ENCODE results near the gene TRMT1.
"Not testable (repeated sequence)": the region's sequence is repeated elsewhere in the genome, so short reads cannot be mapped to it uniquely, and the experiment has no call there.

Gene TRMT1

GRCh38 chr19:13151605-13152355, 35.2 kb upstream of the TRMT1 start:
- H3K4ac ChIP-seq (ENCODE audit: low read depth, low read length) = peak overlapping the region; percentile 90
- H3K56ac ChIP-seq (ENCODE audit: low read length) = peak overlapping the region; percentile 99
- WGBS (ENCODE audit: extremely low coverage, insufficient coverage, low lambda C conversion rate) = no CpG with 5 or more reads among the region's 71 CpGs
- H3K27ac ChIP-seq (ENCODE audit: low read depth, low read length) = peak overlapping the region; percentile 98
- H3K4me1 ChIP-seq (ENCODE audit: control insufficient read depth, low read depth, low read length) = no peaks in the 10 kb centered on the region
- peak overlapping the region; percentile 96 for H3K18ac ChIP-seq (ENCODE audit: low read length)
- no peak overlapping the region for H2BK15ac ChIP-seq (replicated peaks; ENCODE audit: low read depth)
- H3K79me1 ChIP-seq (ENCODE audit: low read length) = peaks cover 2% of the 10 kb centered on the region
- peak overlapping the region; percentile 89 for H3K4me2 ChIP-seq (ENCODE audit: low read length)
- H3K4me3 ChIP-seq (ENCODE audit: low read length) = peak overlapping the region; percentile 91
- H3K79me2 ChIP-seq (ENCODE audit: control insufficient read depth, insufficient read depth, low read length) = peaks cover 27% of the 10 kb centered on the region
- peak; percentile 98 for DNase-seq
- H4K8ac ChIP-seq (ENCODE audit: low read depth, low read length) = no peak overlapping the region
- peak overlapping the region; percentile 97 for H3K9ac ChIP-seq (ENCODE audit: low read length)
- no peaks in the 10 kb centered on the region for H3K27me3 ChIP-seq (ENCODE audit: insufficient read depth, low read length, poor library complexity)
- H3K23ac ChIP-seq (ENCODE audit: low read length) = no peak overlapping the region
- H2BK120ac ChIP-seq (ENCODE audit: low read depth, low read length) = peak overlapping the region; percentile 78
- H4K5ac ChIP-seq (ENCODE audit: low read length) = no peak overlapping the region
- H2BK5ac ChIP-seq (ENCODE audit: low read length) = peak overlapping the region; percentile 78
- H3K36me3 ChIP-seq (ENCODE audit: control insufficient read depth, insufficient read depth, low read length) = no peaks in the 10 kb centered on the region
- H2AK5ac ChIP-seq (ENCODE audit: low read length) = no peak overlapping the region

- Histone ChIP-seq H2BK120ac (ENCODE audit: low read depth, low read length) (peak overlapping the region; percentile 88), H3K4me3 (ENCODE audit: low read length) (peak overlapping the region; percentile 91), H3K9ac (ENCODE audit: low read length) (peak overlapping the region; percentile 97), H2AK5ac (ENCODE audit: low read length) (peak overlapping the region; percentile 37), H3K23ac (ENCODE audit: low read length) (peak overlapping the region; percentile 72), H4K8ac (ENCODE audit: low read depth, low read length) (no peak overlapping the region), H3K79me2 (ENCODE audit: control insufficient read depth, insufficient read depth, low read length) (peaks cover 27% of the 10 kb centered on the region), H3K27ac (ENCODE audit: low read depth, low read length) (peak overlapping the region; percentile 85), H3K56ac (ENCODE audit: low read length) (peak overlapping the region; percentile 93), H4K5ac (ENCODE audit: low read length) (peak overlapping the region; percentile 41), H3K36me3 (ENCODE audit: control insufficient read depth, insufficient read depth, low read length) (no peaks in the 10 kb centered on the region), H3K4me1 (ENCODE audit: control insufficient read depth, low read depth, low read length) (no peaks in the 10 kb centered on the region), H3K4me2 (ENCODE audit: low read length) (peak overlapping the region; percentile 43), H3K27me3 (ENCODE audit: insufficient read depth, low read length, poor library complexity) (no peaks in the 10 kb centered on the region), H3K18ac (ENCODE audit: low read length) (peak overlapping the region; percentile 77), H2BK5ac (ENCODE audit: low read length) (peak overlapping the region; percentile 78), H2BK15ac (replicated peaks; ENCODE audit: low read depth) (peak overlapping the region; percentile 14), H3K4ac (ENCODE audit: low read depth, low read length) (peak overlapping the region; percentile 89), H3K79me1 (ENCODE audit: low read length) (peaks cover 2% of the 10 kb centered on the region)
- DNase-seq = no peak
- no CpG with 5 or more reads among the region's 34 CpGs for WGBS (ENCODE audit: extremely low coverage, insufficient coverage, low lambda C conversion rate)
Measured at GRCh38 chr19:13150931-13151604, 34.5 kb upstream of the TRMT1 start.

- Histone ChIP-seq H2BK120ac (ENCODE audit: low read depth, low read length) (peak within 1 kb of the TSS; percentile 88), H4K5ac (ENCODE audit: low read length) (peak within 1 kb of the TSS; percentile 41), H3K23ac (ENCODE audit: low read length) (peak within 1 kb of the TSS; percentile 89), H3K18ac (ENCODE audit: low read length) (peak within 1 kb of the TSS; percentile 77), H3K4ac (ENCODE audit: low read depth, low read length) (peak within 1 kb of the TSS; percentile 89), H4K8ac (ENCODE audit: low read depth, low read length) (peak within 1 kb of the TSS; percentile 16), H3K27me3 (ENCODE audit: insufficient read depth, low read length, poor library complexity) (no peaks in the 10 kb centered on the region), H3K56ac (ENCODE audit: low read length) (peak within 1 kb of the TSS; percentile 96), H3K9ac (ENCODE audit: low read length) (peak within 1 kb of the TSS; percentile 97), H3K79me1 (ENCODE audit: low read length) (peaks cover 2% of the 10 kb centered on the region), H3K4me2 (ENCODE audit: low read length) (peak within 1 kb of the TSS; percentile 96), H3K4me3 (ENCODE audit: low read length) (peak within 1 kb of the TSS; percentile 91), H3K36me3 (ENCODE audit: control insufficient read depth, insufficient read depth, low read length) (no peaks in the 10 kb centered on the region), H3K4me1 (ENCODE audit: control insufficient read depth, low read depth, low read length) (no peaks in the 10 kb centered on the region), H2BK15ac (replicated peaks; ENCODE audit: low read depth) (peak within 1 kb of the TSS; percentile 14), H2BK5ac (ENCODE audit: low read length) (peak within 1 kb of the TSS; percentile 69), H2AK5ac (ENCODE audit: low read length) (peak within 1 kb of the TSS; percentile 72), H3K79me2 (ENCODE audit: control insufficient read depth, insufficient read depth, low read length) (peaks cover 27% of the 10 kb centered on the region), H3K27ac (ENCODE audit: low read depth, low read length) (peak within 1 kb of the TSS; percentile 85)
- no CpG with 5 or more reads among the region's 51 CpGs for WGBS (ENCODE audit: extremely low coverage, insufficient coverage, low lambda C conversion rate)
- DNase-seq = peak; percentile 96
Measured at GRCh38 chr19:13150187-13150930, 33.8 kb upstream of the TRMT1 start, which contains the start of the genes IER2 and STX10. Gene IER2, plus strand, starts transcription at chr19:13150411. Its CDS starts 2,776 bp downstream, at chr19:13153187. Gene STX10, minus strand, starts transcription at chr19:13150375. Its CDS starts 202 bp downstream, at chr19:13150173.

- Histone ChIP-seq H3K4me1 (ENCODE audit: control insufficient read depth, low read depth, low read length) (no peaks in the 10 kb centered on the region), H2BK120ac (ENCODE audit: low read depth, low read length) (no peak overlapping the region), H3K27ac (ENCODE audit: low read depth, low read length) (no peak overlapping the region), H4K8ac (ENCODE audit: low read depth, low read length) (no peak overlapping the region), H3K9ac (ENCODE audit: low read length) (peak overlapping the region; percentile 90), H3K4me2 (ENCODE audit: low read length) (peak overlapping the region; percentile 96), H4K5ac (ENCODE audit: low read length) (no peak overlapping the region), H3K4me3 (ENCODE audit: low read length) (peak overlapping the region; percentile 80), H3K36me3 (ENCODE audit: control insufficient read depth, insufficient read depth, low read length) (no peaks in the 10 kb centered on the region), H3K79me1 (ENCODE audit: low read length) (peaks cover 2% of the 10 kb centered on the region), H3K23ac (ENCODE audit: low read length) (peak overlapping the region; percentile 89), H3K18ac (ENCODE audit: low read length) (peak overlapping the region; percentile 13), H3K79me2 (ENCODE audit: control insufficient read depth, insufficient read depth, low read length) (peaks cover 27% of the 10 kb centered on the region), H2AK5ac (ENCODE audit: low read length) (no peak overlapping the region), H3K4ac (ENCODE audit: low read depth, low read length) (no peak overlapping the region), H3K56ac (ENCODE audit: low read length) (peak overlapping the region; percentile 96), H2BK15ac (replicated peaks; ENCODE audit: low read depth) (no peak overlapping the region), H3K27me3 (ENCODE audit: insufficient read depth, low read length, poor library complexity) (no peaks in the 10 kb centered on the region), H2BK5ac (ENCODE audit: low read length) (no peak overlapping the region)
- no peak for DNase-seq
- WGBS (ENCODE audit: extremely low coverage, insufficient coverage, low lambda C conversion rate) = no CpG with 5 or more reads among the region's 46 CpGs
Measured at GRCh38 chr19:13149628-13150186, 33.2 kb upstream of the TRMT1 start.

GRCh38 chr19:13149173-13149627, 32.7 kb upstream of the TRMT1 start:
- WGBS (ENCODE audit: extremely low coverage, insufficient coverage, low lambda C conversion rate) = no CpG with 5 or more reads among the region's 17 CpGs
- Histone ChIP-seq H3K79me2 (ENCODE audit: control insufficient read depth, insufficient read depth, low read length) (peaks cover 22% of the 10 kb centered on the region), H3K56ac (ENCODE audit: low read length) (peak overlapping the region; percentile 96), H3K23ac (ENCODE audit: low read length) (peak overlapping the region; percentile 89), H3K4me3 (ENCODE audit: low read length) (peak overlapping the region; percentile 80), H3K4me2 (ENCODE audit: low read length) (peak overlapping the region; percentile 96), H3K9ac (ENCODE audit: low read length) (peak overlapping the region; percentile 90)
- not testable (repeated sequence) for H3K27ac ChIP-seq (ENCODE audit: low read depth, low read length); H3K4ac ChIP-seq (ENCODE audit: low read depth, low read length); H2BK5ac ChIP-seq (ENCODE audit: low read length); H2BK120ac ChIP-seq (ENCODE audit: low read depth, low read length); DNase-seq; H2BK15ac ChIP-seq (replicated peaks; ENCODE audit: low read depth); H3K4me1 ChIP-seq (ENCODE audit: control insufficient read depth, low read depth, low read length); H4K5ac ChIP-seq (ENCODE audit: low read length); H3K79me1 ChIP-seq (ENCODE audit: low read length); H2AK5ac ChIP-seq (ENCODE audit: low read length); H3K36me3 ChIP-seq (ENCODE audit: control insufficient read depth, insufficient read depth, low read length); H4K8ac ChIP-seq (ENCODE audit: low read depth, low read length); H3K18ac ChIP-seq (ENCODE audit: low read length); H3K27me3 ChIP-seq (ENCODE audit: insufficient read depth, low read length, poor library complexity)

Data from mesendoderm (in vitro differentiated cells).